ENCODE data around the gene NACC2.

Gene NACC2

DNA sequence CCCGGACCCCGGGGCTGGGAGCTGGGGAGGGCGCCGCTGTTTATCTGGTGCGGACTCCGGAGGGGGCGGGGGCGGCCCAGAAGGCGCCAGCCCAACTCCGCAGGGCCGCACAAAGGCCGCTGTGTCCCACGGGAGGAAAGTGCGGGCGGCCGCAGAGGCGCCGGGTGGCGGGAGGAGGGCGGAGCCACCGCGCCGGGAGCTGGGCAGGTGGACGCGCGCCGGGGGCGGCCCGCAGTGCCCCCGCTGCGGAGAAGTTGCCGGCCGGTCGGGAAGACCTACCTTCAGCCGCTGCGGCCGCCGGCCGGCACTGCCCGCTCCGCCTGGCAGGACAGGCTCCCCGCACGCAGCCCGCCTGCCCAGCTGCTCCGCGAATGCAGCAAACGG is 43.6 kb downstream of the NACC2 start:
- Histone ChIP-seq H3K4me1 (ENCODE audit: control insufficient read depth, insufficient read depth, low read length) (peaks cover 8% of the 10 kb centered on the region), H3K4me3 (ENCODE audit: low read depth, low read length) (peak overlapping the region; percentile 53), H3K27ac (ENCODE audit: extremely low read depth, low read depth, low read length) (peak overlapping the region; percentile 98), H3K9me3 (ENCODE audit: control insufficient read depth, insufficient read depth, low read depth, low read length) (no peaks in the 10 kb centered on the region), H3K36me3 (ENCODE audit: control insufficient read depth in 2 of 2, insufficient read depth in 1 of 2, low read length in 2 of 2) (peaks cover 0 to 38% of the 10 kb centered on the region in 2 experiments; a peak in 1 of 3 replicates)
- CTCF ChIA-PET = interaction anchor here (0.5 to 0.9 kb wide), 3 partner anchors 22 to 57 kb away, joined by 3 read pairs; no protein-coding TSS in a partner anchor
- POLR2A ChIA-PET = interaction anchor here (0.5 to 2.0 kb wide), 11 partner anchors 10 to 144 kb away, joined by 3 to 14 read pairs (median 5); partner anchors contain the start of genes CAMSAP1, NACC2 and UBAC1
- TF ChIP-seq, protein P1, sequence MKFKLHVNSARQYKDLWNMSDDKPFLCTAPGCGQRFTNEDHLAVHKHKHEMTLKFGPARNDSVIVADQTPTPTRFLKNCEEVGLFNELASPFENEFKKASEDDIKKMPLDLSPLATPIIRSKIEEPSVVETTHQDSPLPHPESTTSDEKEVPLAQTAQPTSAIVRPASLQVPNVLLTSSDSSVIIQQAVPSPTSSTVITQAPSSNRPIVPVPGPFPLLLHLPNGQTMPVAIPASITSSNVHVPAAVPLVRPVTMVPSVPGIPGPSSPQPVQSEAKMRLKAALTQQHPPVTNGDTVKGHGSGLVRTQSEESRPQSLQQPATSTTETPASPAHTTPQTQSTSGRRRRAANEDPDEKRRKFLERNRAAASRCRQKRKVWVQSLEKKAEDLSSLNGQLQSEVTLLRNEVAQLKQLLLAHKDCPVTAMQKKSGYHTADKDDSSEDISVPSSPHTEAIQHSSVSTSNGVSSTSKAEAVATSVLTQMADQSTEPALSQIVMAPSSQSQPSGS (tag by site-specific recombination; IDR thresholded peaks at IDR 0.05; ENCODE audit: low read depth) = no peak
- TF ChIP-seq ZNF654 (tag by site-specific recombination; IDR thresholded peaks at IDR 0.05; ENCODE audit: low read depth) (no peak), ZNF785 (tag by site-specific recombination; IDR thresholded peaks at IDR 0.05) (no peak), GLI4 (tag by site-specific recombination; IDR thresholded peaks at IDR 0.05) (no peak), SP2 (tag by site-specific recombination; IDR thresholded peaks at IDR 0.05) (no peak), ZFP69B (tag by site-specific recombination; IDR thresholded peaks at IDR 0.05) (no peak), GLI2 (tag by site-specific recombination; IDR thresholded peaks at IDR 0.05; ENCODE audit: borderline replicate concordance, low read depth) (no peak), ZNF169 (tag by site-specific recombination; IDR thresholded peaks at IDR 0.05) (no peak), REPIN1 (tag by site-specific recombination; IDR thresholded peaks at IDR 0.05; ENCODE audit: low read depth) (no peak), ZNF658 (tag by site-specific recombination; IDR thresholded peaks at IDR 0.05) (no peak), ZSCAN30 (tag by site-specific recombination; IDR thresholded peaks at IDR 0.05) (peak; percentile 28; the same call in 1 of the 2 replicates), ZNF76 (tag by site-specific recombination; IDR thresholded peaks at IDR 0.05; ENCODE audit: borderline replicate concordance, low read depth) (no peak), ZNF548 (tag by site-specific recombination; IDR thresholded peaks at IDR 0.05) (no peak), ZFP3 (tag by site-specific recombination; IDR thresholded peaks at IDR 0.05; ENCODE audit: low read depth) (no peak), ZNF266 (tag by site-specific recombination; IDR thresholded peaks at IDR 0.05; ENCODE audit: low read depth) (no peak), YY2 (tag by site-specific recombination; IDR thresholded peaks at IDR 0.05) (no peak), ZNF843 (tag by site-specific recombination; IDR thresholded peaks at IDR 0.05) (no peak), ZNF660 (tag by site-specific recombination; IDR thresholded peaks at IDR 0.05) (0 out of 2 replicates have a peak, but pooled peaks have one; percentile 8), OSR2 (tag by site-specific recombination; IDR thresholded peaks at IDR 0.05) (peak; percentile 7; the same call in 1 of the 2 replicates), ZBTB8A (tag by site-specific recombination; IDR thresholded peaks at IDR 0.05) (0 out of 2 replicates have a peak, but pooled peaks have one; percentile 15), KLF10 (tag by site-specific recombination; IDR thresholded peaks at IDR 0.05) (no peak), ZNF416 (tag by site-specific recombination; IDR thresholded peaks at IDR 0.05) (no peak)
- TF ChIP-seq, protein P2, sequence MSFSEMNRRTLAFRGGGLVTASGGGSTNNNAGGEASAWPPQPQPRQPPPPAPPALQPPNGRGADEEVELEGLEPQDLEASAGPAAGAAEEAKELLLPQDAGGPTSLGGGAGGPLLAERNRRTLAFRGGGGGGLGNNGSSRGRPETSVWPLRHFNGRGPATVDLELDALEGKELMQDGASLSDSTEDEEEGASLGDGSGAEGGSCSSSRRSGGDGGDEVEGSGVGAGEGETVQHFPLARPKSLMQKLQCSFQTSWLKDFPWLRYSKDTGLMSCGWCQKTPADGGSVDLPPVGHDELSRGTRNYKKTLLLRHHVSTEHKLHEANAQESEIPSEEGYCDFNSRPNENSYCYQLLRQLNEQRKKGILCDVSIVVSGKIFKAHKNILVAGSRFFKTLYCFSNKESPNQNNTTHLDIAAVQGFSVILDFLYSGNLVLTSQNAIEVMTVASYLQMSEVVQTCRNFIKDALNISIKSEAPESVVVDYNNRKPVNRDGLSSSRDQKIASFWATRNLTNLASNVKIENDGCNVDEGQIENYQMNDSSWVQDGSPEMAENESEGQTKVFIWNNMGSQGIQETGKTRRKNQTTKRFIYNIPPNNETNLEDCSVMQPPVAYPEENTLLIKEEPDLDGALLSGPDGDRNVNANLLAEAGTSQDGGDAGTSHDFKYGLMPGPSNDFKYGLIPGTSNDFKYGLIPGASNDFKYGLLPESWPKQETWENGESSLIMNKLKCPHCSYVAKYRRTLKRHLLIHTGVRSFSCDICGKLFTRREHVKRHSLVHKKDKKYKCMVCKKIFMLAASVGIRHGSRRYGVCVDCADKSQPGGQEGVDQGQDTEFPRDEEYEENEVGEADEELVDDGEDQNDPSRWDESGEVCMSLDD (tag by site-specific recombination; IDR thresholded peaks at IDR 0.05) = no peak
- TF ChIP-seq, protein P3, sequence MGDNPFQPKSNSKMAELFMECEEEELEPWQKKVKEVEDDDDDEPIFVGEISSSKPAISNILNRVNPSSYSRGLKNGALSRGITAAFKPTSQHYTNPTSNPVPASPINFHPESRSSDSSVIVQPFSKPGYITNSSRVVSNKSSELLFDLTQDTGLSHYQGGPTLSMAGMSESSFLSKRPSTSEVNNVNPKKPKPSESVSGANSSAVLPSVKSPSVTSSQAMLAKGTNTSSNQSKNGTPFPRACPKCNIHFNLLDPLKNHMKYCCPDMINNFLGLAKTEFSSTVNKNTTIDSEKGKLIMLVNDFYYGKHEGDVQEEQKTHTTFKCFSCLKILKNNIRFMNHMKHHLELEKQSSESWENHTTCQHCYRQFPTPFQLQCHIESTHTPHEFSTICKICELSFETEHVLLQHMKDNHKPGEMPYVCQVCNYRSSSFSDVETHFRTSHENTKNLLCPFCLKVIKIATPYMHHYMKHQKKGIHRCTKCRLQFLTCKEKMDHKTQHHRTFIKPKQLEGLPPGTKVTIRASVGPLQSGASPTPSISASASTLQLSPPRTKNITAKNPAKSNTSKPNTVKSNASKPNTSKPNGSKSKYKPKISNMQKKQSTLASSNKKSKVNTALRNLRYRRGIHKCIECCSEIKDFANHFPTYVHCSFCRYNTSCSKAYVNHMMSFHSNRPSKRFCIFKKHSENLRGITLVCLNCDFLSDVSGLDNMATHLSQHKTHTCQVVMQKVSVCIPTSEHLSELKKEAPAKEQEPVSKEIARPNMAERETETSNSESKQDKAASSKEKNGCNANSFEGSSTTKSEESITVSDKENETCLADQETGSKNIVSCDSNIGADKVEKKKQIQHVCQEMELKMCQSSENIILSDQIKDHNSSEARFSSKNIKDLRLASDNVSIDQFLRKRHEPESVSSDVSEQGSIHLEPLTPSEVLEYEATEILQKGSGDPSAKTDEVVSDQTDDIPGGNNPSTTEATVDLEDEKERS (tag by site-specific recombination; IDR thresholded peaks at IDR 0.05) = no peak
- TF ChIP-seq, protein P4, sequence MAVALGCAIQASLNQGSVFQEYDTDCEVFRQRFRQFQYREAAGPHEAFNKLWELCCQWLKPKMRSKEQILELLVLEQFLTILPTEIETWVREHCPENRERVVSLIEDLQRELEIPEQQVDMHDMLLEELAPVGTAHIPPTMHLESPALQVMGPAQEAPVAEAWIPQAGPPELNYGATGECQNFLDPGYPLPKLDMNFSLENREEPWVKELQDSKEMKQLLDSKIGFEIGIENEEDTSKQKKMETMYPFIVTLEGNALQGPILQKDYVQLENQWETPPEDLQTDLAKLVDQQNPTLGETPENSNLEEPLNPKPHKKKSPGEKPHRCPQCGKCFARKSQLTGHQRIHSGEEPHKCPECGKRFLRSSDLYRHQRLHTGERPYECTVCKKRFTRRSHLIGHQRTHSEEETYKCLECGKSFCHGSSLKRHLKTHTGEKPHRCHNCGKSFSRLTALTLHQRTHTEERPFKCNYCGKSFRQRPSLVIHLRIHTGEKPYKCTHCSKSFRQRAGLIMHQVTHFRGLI (tag by site-specific recombination; IDR thresholded peaks at IDR 0.05) = peak; percentile 84
- TF ChIP-seq, protein P5, sequence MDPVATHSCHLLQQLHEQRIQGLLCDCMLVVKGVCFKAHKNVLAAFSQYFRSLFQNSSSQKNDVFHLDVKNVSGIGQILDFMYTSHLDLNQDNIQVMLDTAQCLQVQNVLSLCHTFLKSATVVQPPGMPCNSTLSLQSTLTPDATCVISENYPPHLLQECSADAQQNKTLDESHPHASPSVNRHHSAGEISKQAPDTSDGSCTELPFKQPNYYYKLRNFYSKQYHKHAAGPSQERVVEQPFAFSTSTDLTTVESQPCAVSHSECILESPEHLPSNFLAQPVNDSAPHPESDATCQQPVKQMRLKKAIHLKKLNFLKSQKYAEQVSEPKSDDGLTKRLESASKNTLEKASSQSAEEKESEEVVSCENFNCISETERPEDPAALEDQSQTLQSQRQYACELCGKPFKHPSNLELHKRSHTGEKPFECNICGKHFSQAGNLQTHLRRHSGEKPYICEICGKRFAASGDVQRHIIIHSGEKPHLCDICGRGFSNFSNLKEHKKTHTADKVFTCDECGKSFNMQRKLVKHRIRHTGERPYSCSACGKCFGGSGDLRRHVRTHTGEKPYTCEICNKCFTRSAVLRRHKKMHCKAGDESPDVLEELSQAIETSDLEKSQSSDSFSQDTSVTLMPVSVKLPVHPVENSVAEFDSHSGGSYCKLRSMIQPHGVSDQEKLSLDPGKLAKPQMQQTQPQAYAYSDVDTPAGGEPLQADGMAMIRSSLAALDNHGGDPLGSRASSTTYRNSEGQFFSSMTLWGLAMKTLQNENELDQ (tag by site-specific recombination; IDR thresholded peaks at IDR 0.05; ENCODE audit: low read depth) = no peak
- TF ChIP-seq, protein P6, sequence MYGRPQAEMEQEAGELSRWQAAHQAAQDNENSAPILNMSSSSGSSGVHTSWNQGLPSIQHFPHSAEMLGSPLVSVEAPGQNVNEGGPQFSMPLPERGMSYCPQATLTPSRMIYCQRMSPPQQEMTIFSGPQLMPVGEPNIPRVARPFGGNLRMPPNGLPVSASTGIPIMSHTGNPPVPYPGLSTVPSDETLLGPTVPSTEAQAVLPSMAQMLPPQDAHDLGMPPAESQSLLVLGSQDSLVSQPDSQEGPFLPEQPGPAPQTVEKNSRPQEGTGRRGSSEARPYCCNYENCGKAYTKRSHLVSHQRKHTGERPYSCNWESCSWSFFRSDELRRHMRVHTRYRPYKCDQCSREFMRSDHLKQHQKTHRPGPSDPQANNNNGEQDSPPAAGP (tag by site-specific recombination; IDR thresholded peaks at IDR 0.05) = no peak

All from HEK293 (cell line).